Keratinocyte (primary cell): ENCODE measurements around the gene DHTKD1. TPM values are rescaled to one million over a fixed set of nuclear protein-coding genes. Genes with fewer than 3 reads are reported as not detected.
A peak's percentile ranks its signal among the peaks of the same experiment; 100 is the strongest.

Experiments
- DNase-seq: peaks from one replicate; pipeline ENCODE4 v3.0.0-alpha.2; 2011; ENCODE audit warnings: low read depth, missing footprints, low spot score
- FAIRE-seq: peaks from 2 replicates; lab custom pipeline; 2011; peaks lifted over from hg19 to GRCh38; lab: Jason Lieb, UNC
- H2AFZ ChIP-seq: 2 replicates; pipeline ENCODE4 v1.6.0; 2012; ENCODE audit warnings: low read length, control low read depth, inconsistent platforms; ENCODE audit not compliant: control insufficient read depth
- H3K27ac ChIP-seq: 2 replicates; pipeline ENCODE4 v1.5.1; 2011; ENCODE audit warnings: low read length; ENCODE audit not compliant: control insufficient read depth, insufficient read depth
- H3K27me3 ChIP-seq: 3 replicates; pipeline ENCODE4 v1.6.0; 2011; ENCODE audit warnings: low read length; ENCODE audit not compliant: control insufficient read depth, insufficient read depth; ENCODE audit errors: extremely low read depth
- H3K36me3 ChIP-seq, 2 experiments: 2 replicates in 1 of 2; 3 replicates in 1 of 2; pipeline ENCODE4 v1.5.1; 2011; ENCODE audit warnings: low read length in 2 of 2, mild to moderate bottlenecking in 1 of 2; ENCODE audit not compliant: control insufficient read depth in 2 of 2, insufficient read depth in 2 of 2; ENCODE audit errors: extremely low read depth in 1 of 2
- H3K4me1 ChIP-seq: 3 replicates; pipeline ENCODE4 v1.5.1; 2011; ENCODE audit warnings: low read length; ENCODE audit not compliant: control insufficient read depth, insufficient read depth; ENCODE audit errors: extremely low read depth
- H3K4me2 ChIP-seq: 3 replicates; pipeline ENCODE4 v1.6.0; 2011; ENCODE audit warnings: low read depth, low read length; ENCODE audit not compliant: control insufficient read depth, insufficient read depth; ENCODE audit errors: extremely low read depth
- H3K4me3 ChIP-seq, 3 experiments: fragments of 200-600 bp in 1 of 3; sonication (generic) in 1 of 3; 2 replicates in 2 of 3; 3 replicates in 1 of 3; pipeline ENCODE4 v1.5.1; 2011 to 2016; ENCODE audit warnings: low read length in 3 of 3, mild to moderate bottlenecking in 3 of 3, control low read depth in 2 of 3, inconsistent platforms in 1 of 3, low read depth in 1 of 3, mixed read lengths in 1 of 3, mixed run types in 1 of 3, moderate library complexity in 1 of 3; ENCODE audit not compliant: control insufficient read depth in 2 of 3, insufficient read depth in 2 of 3; ENCODE audit errors: extremely low read depth in 1 of 3
- H3K79me2 ChIP-seq: 2 replicates; pipeline ENCODE4 v1.6.0; 2012; ENCODE audit warnings: low read length; ENCODE audit not compliant: control insufficient read depth, insufficient read depth
- H3K9ac ChIP-seq: 3 replicates; pipeline ENCODE4 v1.6.0; 2011; ENCODE audit warnings: low read length; ENCODE audit not compliant: control insufficient read depth, insufficient read depth; ENCODE audit errors: extremely low read depth
- H3K9me1 ChIP-seq: 3 replicates; pipeline ENCODE4 v1.6.0; 2011; ENCODE audit warnings: low read length; ENCODE audit not compliant: control insufficient read depth, insufficient read depth; ENCODE audit errors: extremely low read depth
- H3K9me3 ChIP-seq: 2 replicates; pipeline ENCODE4 v1.5.1; 2012; ENCODE audit warnings: low read depth, low read length; ENCODE audit not compliant: control insufficient read depth
- H4K20me1 ChIP-seq: 3 replicates; pipeline ENCODE4 v1.6.0; 2011; ENCODE audit warnings: low read length; ENCODE audit not compliant: control insufficient read depth, insufficient read depth; ENCODE audit errors: extremely low read depth
- CTCF ChIP-seq, 3 experiments: IDR thresholded peaks in 1 of 3; conservative IDR thresholded peaks in 1 of 3; optimal IDR thresholded peaks in 1 of 3; 2 replicates in 2 of 3; 3 replicates in 1 of 3; pipeline versions ENCODE3 to v1.5.1; 2011; ENCODE audit warnings: low read length in 3 of 3, mild to moderate bottlenecking in 3 of 3, moderate library complexity in 2 of 3, control low read depth in 1 of 3, inconsistent platforms in 1 of 3; ENCODE audit not compliant: insufficient read depth in 2 of 3; ENCODE audit errors: extremely low read depth in 1 of 3
- EZH2 ChIP-seq: IDR thresholded peaks from one replicate; pipeline ENCODE4 v1.6.1; 2012; ENCODE audit warnings: inconsistent platforms, mild to moderate bottlenecking, low read length, moderate library complexity
- dilution Hi-C: fragments of 300-500 bp; cut with MboI; formaldehyde crosslinking; loops from one replicate; pipeline ENCODE4 v1.7.0; 2020; ENCODE audit warnings: low sequenced_read_pairs; ENCODE audit not compliant: extremely low pct_ligation_motif_present
- polyA plus RNA-seq, 5 experiments: library from polyadenylated mRNA; depleted of rRNA in 3 of 5; stranded (reverse) in 3 of 5; stranded (forward) in 1 of 5; unstranded in 1 of 5; fragments of >200 nt; gene quantifications; 1 replicate in 1 of 5; 2 replicates in 3 of 5; 3 replicates in 1 of 5; pipeline versions ENCODE4 v1.2.1 to v1.2.3, GENCODE V29; 2011 to 2012; ENCODE audit warnings: missing spikeins in 2 of 5, low read depth in 1 of 5, low replicate concordance in 1 of 5

Gene DHTKD1
- polyA plus RNA-seq, 1 donor (not counting 4 experiments of a cell fraction or from before 2014, with no cell fraction given), result 12.8 TPM

DNA sequence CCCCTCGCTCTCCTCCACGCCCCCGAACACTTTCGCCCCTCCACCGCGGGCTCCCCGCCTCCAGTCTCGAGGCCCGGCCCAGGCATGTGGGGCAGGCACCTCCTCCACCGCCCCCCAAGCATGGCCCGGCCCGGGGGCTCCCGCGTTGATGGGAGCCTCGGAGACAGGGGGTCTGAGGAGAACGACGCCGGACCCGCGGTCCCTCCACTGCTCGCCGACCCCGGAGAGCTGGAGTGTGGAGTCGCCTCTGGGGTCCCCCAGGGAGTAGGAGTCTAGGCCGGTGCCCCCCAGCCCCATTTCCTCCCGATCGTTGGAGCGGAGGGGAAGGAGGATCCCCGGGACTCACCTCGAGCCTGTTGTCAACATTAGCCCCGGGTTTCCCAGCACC lies 26.4 kb upstream of the DHTKD1 start:
- no peak for FAIRE-seq
- no peak for TF ChIP-seq CTCF (optimal IDR thresholded peaks at IDR 0.05 in 1 of 3, IDR thresholded peaks at IDR 0.05 in 1 of 3, conservative IDR thresholded peaks at IDR 0.05 in 1 of 3; ENCODE audit: extremely low read depth in 1 of 3, insufficient read depth in 2 of 3, low read length in 3 of 3)
- TF ChIP-seq EZH2, result no peak
- peak overlapping the region; percentile 100 for H3K9ac ChIP-seq
- H3K4me3 ChIP-seq, result peak overlapping the region; percentile 89 to 100 (median 93)
- no peaks in the 10 kb centered on the region for H3K36me3 ChIP-seq
- no peaks in the 10 kb centered on the region for H3K9me1 ChIP-seq
- H3K79me2 ChIP-seq, result peaks cover 51% of the 10 kb centered on the region
- H3K4me2 ChIP-seq, result no peak overlapping the region
- no peaks in the 10 kb centered on the region for H4K20me1 ChIP-seq
- H3K27ac ChIP-seq, result peak overlapping the region; percentile 100
- H3K4me1 ChIP-seq, result peaks cover 11% of the 10 kb centered on the region
- DNase-seq, result no peak
- no peaks in the 10 kb centered on the region for H3K9me3 ChIP-seq
- dilution Hi-C loops, result no loop called here
- no peaks in the 10 kb centered on the region for H3K27me3 ChIP-seq
- peak overlapping the region; percentile 77 for H2AFZ ChIP-seq

GRCh38 chr10:12042797-12043651 lies 25.7 kb upstream of the DHTKD1 start, which contains the start of gene UPF2:
TSS of gene UPF2 (minus strand) at chr10:12042809. CDS start at chr10:12035423, 7,386 bp downstream.
- Histone ChIP-seq H2AFZ (peak within 1 kb of the TSS; percentile 98), H3K79me2 (peaks cover 45% of the 10 kb centered on the region), H3K27ac (peak within 1 kb of the TSS; percentile 100), H3K4me1 (peaks cover 11% of the 10 kb centered on the region), H4K20me1 (no peaks in the 10 kb centered on the region), H3K4me3 (peak within 1 kb of the TSS; percentile 89 to 100 (median 93)), H3K9me3 (no peaks in the 10 kb centered on the region), H3K9me1 (no peaks in the 10 kb centered on the region), H3K36me3 (no peaks in the 10 kb centered on the region), H3K27me3 (no peaks in the 10 kb centered on the region), H3K4me2 (peak within 1 kb of the TSS; percentile 92), H3K9ac (peak within 1 kb of the TSS; percentile 100)
- dilution Hi-C loops, result no loop called here
- no peak for TF ChIP-seq CTCF (optimal IDR thresholded peaks at IDR 0.05 in 1 of 3, IDR thresholded peaks at IDR 0.05 in 1 of 3, conservative IDR thresholded peaks at IDR 0.05 in 1 of 3; ENCODE audit: extremely low read depth in 1 of 3, insufficient read depth in 2 of 3, low read length in 3 of 3)
- TF ChIP-seq EZH2, result no peak
- peak; percentile 74 for FAIRE-seq
- peak; percentile 94 for DNase-seq
